ENCODE measurements around the gene ROCK2. TPM values are rescaled to one million over a fixed set of nuclear protein-coding genes. Genes with fewer than 3 reads are reported as not detected.

The ROCK2 gene
- total and polyA plus RNA-seq, 3 donors from 2014 or later, result 4.6 to 33.7 (median 31.3) TPM

- H3K27me3 ChIP-seq, result no peaks in the 10 kb centered on the region
- peaks cover 12% of the 10 kb centered on the region for H3K4me1 ChIP-seq
- H3K4me3 ChIP-seq, result no peak overlapping the region
- no peaks in the 10 kb centered on the region for H3K36me3 ChIP-seq (ENCODE audit: low read depth, missing control alignments)
- TF ChIP-seq CTCF (IDR thresholded peaks at IDR 0.05) (no peak), POLR2A (IDR thresholded peaks at IDR 0.05) (no peak)
- H3K27ac ChIP-seq, result peak overlapping the region; percentile 3 to 48
- intact Hi-C loops (cut with DNase I; ENCODE audit: low total_unique reads), result no loop called here
- 90 to 93% methylated on average over 7 of the region's 7 CpGs for WGBS, 2 donors
- no peak for DNase-seq
- H3K9me3 ChIP-seq, result no peaks in the 10 kb centered on the region
Measured at GRCh38 chr2:11376071-11376470, 31.6 kb upstream of the ROCK2 start.

- H3K4me1 ChIP-seq, result peaks cover 12% of the 10 kb centered on the region
- H3K27ac ChIP-seq, result peak overlapping the region; percentile 3 to 48
- TF ChIP-seq CTCF (IDR thresholded peaks at IDR 0.05) (no peak), POLR2A (IDR thresholded peaks at IDR 0.05) (no peak)
- WGBS, 2 donors, result 66 to 80% methylated on average over 7 of the region's 7 CpGs
- no peaks in the 10 kb centered on the region for H3K27me3 ChIP-seq
- no peak overlapping the region for H3K4me3 ChIP-seq
- H3K9me3 ChIP-seq, result no peaks in the 10 kb centered on the region
- DNase-seq, result no peak
- H3K36me3 ChIP-seq (ENCODE audit: low read depth, missing control alignments), result no peaks in the 10 kb centered on the region
- intact Hi-C loops (cut with DNase I; ENCODE audit: low total_unique reads), result no loop called here
Measured at GRCh38 chr2:11375689-11376027, 31.2 kb upstream of the ROCK2 start.

DNA sequence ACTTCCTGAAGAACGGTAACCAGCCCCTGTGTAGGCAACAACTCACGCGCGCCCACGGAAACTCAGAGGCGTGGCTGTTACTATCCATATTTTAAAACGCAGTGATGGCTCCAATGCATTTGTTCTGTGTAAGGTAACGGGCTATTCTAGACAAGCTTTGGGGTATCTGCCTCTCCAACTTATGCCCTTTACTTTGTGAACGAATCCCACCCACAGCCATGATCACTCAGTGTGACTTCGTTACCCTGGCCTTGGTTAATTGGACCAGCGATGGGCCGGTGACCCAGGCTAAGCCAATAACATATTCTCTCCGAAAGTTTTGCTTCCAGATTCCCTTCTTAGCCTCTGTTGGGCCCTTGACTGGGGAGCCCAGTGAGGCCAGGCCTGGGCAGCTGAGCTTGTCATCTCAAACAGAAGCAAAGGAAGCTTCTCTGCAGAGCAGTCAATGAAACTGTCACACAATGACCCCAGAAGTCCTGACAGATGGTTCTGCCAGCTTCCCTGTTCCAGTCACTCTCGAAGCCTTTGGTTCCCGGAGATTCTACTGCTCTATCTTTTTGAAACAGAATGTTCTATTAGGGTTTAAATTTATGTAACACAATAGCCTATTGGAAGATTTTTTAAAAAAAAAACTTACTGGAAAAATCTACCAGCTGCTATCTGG is 30.7 kb upstream of the ROCK2 start:
- H3K9me3 ChIP-seq, result no peaks in the 10 kb centered on the region
- DNase-seq, result no peak
- H3K36me3 ChIP-seq (ENCODE audit: low read depth, missing control alignments), result no peaks in the 10 kb centered on the region
- 80 to 81% methylated on average over 15 of the region's 15 CpGs for WGBS, 2 donors
- H3K27me3 ChIP-seq, result no peaks in the 10 kb centered on the region
- H3K4me1 ChIP-seq, result peaks cover 12% of the 10 kb centered on the region
- intact Hi-C loops (cut with DNase I; ENCODE audit: low total_unique reads), result no loop called here
- no peak for TF ChIP-seq CTCF (IDR thresholded peaks at IDR 0.05)
- TF ChIP-seq POLR2A (IDR thresholded peaks at IDR 0.05), result no peak
- peak overlapping the region; percentile 33 to 48 for H3K27ac ChIP-seq
- no peak overlapping the region for H3K4me3 ChIP-seq

DNA sequence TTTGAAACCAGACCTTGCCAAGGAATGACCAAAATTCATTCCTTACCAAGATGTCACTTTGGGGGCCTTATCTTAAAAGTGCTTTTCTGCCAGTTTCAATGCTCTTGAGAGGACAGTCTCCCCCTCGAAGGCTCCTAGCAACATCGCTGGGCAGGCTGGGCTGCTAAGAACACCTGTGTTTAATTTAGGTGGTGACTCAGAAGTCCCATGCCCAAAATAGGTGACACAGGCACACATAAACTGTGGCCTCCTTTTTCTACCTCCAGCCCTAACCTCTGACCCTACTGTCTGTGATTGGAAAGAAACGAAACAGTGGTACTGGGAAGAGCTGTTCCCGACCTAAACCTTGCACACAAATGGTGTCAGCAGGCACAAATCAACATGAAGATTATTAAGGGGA is 28.7 kb upstream of the ROCK2 start:
- TF ChIP-seq POLR2A (IDR thresholded peaks at IDR 0.05), result no peak
- no peak for TF ChIP-seq CTCF (IDR thresholded peaks at IDR 0.05)
- Histone ChIP-seq H3K27ac (no peak overlapping the region), H3K9me3 (no peaks in the 10 kb centered on the region), H3K27me3 (no peaks in the 10 kb centered on the region), H3K36me3 (ENCODE audit: low read depth, missing control alignments) (no peaks in the 10 kb centered on the region), H3K4me1 (peaks cover 14% of the 10 kb centered on the region), H3K4me3 (no peak overlapping the region)
- WGBS, 2 donors, result 85 to 86% methylated on average over 4 of the region's 4 CpGs
- no peak for DNase-seq
- intact Hi-C loops (cut with DNase I; ENCODE audit: low total_unique reads), result no loop called here
